GM19238 (cell line): Measurements from ENCODE around the gene GOLGA3.
"Not testable (repeated sequence)": the region's sequence is repeated elsewhere in the genome, so short reads cannot be mapped to it uniquely, and the experiment has no call there.

ENCODE experiments used
- DNase-seq: peaks from one replicate; pipeline ENCODE4 v3.0.0; 2011; ENCODE audit warnings: low spot score; ENCODE audit not compliant: insufficient read length

The GOLGA3 gene

DNA sequence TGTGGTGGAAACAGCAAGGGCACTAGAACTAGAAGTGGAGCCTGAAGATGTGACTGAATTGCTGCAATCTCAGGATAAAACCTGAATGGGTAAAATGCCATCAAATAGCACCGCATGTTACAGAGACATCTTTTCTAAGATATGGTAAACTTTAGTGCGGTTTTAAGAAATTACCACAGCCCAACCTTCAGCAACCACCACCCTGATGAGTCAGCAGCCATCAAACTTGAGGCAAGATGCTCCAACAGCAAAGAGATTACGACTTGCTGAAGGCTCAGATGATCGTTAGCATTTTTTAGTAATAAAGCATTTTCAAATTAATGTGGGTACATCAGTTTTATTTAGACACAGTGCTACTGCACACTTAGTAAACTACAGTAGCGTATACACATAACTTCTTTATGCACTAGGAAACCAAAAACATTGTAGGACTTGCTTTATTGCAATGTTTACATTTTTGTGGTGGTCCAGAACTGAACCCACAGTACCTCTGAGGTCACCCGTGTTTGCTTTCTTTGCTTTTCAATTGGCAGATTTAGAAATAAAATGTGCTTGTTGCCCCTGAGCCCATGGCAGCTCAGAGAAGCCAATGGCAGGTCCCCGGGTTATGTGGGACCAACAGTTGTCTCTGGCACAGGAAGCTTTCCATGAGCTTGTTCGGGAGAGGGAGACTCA, 15.9 kb downstream of the GOLGA3 start:
- DNase-seq = no peak

DNA sequence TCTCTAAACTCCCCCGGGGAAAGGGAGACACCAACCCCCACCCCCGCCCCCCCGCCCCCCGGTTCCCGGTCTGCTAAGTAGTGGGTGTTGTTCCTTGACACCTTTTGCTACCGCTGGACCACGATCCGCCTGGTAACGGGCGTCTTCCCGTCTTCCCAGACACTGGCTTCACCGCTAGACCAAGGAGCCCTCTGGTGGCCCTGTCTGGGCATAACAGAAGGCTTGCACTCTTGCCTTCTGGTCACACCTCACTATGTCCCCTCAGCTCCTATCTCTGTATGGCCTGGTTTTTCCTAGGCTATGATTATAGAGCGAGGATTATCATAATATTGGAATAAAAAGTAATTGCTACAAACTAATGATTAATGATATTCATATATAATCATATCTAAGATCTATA, 19.3 kb downstream of the GOLGA3 start:
- not testable (repeated sequence) for DNase-seq

- DNase-seq = no peak
Measured at GRCh38 chr12:132807295-132808092, 21.2 kb downstream of the GOLGA3 start.

- no peak for DNase-seq
Measured at GRCh38 chr12:132806857-132807256, 21.8 kb downstream of the GOLGA3 start.

DNA sequence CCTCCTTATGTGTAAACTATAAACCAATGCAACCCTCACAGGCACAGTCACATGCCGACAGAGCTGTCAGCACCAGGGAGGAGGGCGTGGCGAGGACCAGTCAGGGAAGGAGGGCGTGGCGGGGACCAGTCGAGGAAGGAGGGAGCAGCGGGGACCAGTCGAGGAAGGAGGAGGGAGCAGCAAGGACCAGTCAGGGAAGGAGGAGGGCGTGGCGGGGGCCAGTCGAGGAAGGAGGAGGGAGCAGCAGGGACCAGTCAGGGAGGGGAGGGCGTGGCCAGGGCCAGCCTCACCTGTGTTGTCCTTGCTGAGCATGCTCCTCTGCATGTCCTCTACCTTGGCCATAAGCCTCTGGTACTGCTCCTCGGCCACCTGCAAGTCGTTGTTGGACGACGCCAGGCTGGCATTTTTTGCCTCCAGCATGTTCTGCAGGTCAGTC, 24.2 kb downstream of the GOLGA3 start:
- no peak for DNase-seq

- DNase-seq = no peak
Measured at GRCh38 chr12:132803888-132804287, 24.8 kb downstream of the GOLGA3 start.

GRCh38 chr12:132803125-132803524, 25.5 kb downstream of the GOLGA3 start:
- no peak for DNase-seq

DNA sequence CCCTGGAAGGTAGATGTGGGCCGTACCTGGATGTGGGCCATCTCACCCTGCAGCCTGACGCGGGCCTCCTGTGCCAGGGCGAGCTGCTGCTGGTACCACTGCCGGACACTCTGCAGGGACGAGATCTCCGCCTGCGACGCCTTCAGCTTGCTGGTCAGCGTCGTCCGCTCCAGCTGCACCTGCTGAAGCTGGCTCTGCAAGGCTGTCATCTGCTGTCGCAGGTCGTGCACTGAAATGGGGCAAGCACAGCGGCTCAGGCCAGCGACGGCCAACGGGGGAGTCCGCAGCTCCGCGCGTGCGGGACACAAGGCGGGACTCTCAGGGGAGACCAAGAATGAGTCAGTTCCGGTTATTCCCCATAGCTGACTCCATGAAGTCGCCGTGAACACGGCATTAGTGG, 26.9 kb downstream of the GOLGA3 start:
- no peak for DNase-seq

- DNase-seq = no peak
Measured at GRCh38 chr12:132798836-132799235, 29.8 kb downstream of the GOLGA3 start.

DNA sequence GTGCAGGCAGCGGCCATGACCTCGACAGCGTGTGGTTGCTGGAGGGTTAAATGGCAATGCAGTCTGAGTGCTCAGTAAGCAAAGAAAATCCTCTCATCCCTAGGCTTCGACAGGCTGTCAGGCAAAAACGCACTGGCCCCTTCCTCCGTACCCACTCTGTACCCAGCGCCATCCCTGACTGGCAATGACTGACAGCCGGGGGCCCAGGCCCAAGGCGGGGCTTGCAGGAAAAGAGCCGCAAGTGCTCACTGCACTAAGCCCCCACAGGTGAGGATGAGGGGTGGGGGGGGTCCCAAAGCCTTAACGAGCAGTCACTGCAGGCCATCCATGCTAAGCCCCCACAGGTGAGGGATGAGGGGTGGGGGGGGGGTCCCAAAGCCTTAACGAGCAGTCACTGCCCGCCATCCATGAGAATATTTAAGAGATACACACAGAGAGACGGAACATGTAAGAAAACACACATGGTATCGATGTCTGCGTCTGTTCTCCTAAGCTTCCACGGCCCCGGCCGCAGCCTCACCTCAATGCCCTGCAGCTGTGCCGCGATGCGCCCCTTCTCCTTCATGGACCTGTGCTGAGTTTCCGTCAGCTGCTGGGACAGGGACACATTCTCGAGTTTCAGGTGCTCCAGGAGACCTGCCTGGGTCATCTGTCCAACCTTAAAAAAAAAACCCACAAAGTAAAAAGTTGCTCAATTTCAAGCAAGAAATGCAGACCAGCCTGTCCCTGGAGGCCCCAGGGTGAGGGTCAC, 30.7 kb downstream of the GOLGA3 start:
- no peak for DNase-seq

- no peak for DNase-seq
Measured at GRCh38 chr12:132795847-132796246, 32.8 kb downstream of the GOLGA3 start.

DNA sequence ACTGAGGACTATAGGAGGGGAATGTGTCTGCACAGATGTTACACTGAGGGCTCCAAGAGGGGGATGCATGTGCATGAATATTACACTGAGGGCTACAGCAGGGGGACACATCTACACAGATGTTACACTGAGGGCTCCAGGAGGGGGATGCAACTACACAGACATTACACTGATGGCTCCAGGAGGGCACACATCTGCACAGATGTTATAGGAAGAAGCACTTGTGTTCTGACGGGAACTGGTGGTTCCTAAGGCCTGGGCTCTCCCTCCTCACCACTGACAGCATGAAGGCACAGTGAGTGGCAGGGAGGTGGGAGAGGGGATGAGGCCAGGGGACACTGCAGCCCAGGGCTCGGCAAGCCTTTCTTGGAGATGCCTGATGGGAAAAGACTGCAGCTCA, 36.7 kb downstream of the GOLGA3 start:
- DNase-seq = not testable (repeated sequence)

- DNase-seq = no peak
Measured at GRCh38 chr12:132789099-132789471, 39.6 kb downstream of the GOLGA3 start.

- no peak for DNase-seq
Measured at GRCh38 chr12:132788375-132789098, 40.1 kb downstream of the GOLGA3 start.

DNA sequence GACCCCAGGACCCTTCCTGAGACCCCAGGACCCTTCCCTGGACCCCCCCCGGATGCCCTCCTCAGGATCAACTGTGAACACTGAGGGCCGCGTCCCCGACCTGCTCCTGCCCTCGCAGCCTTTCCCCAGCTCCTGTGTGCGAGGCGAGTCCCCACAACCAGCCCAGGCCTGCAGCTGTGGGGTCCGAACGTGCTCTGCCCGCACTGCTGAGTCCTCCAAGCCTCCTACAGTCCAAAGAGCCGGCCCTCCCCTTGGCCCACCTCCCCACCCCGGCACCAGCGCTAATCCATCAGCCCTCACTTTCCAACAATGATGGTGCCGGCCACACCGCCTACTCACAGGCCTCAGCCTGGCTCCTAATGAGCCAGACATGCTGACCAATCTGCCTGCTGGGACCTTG, 40.8 kb downstream of the GOLGA3 start:
- DNase-seq = no peak

DNA sequence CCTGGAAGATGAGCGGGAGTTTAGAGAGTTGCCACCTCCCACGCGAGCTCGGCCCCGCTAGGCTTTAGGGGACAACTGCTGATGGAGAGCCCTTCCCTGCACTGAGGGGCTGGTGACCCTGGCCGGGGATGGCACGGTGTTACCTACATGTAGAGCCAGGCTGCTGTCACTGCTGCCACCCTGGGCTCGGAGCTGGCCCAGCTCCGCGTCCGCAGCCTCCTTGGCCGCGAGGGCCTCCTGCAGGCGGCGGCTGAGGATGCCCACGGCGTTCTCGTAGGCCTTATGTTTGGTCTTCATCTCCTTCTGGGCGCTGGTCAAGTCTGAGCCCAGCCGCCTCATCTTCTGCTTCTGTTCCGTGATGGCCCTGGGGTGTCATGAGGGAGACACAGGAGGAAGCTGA, 42.5 kb downstream of the GOLGA3 start:
- DNase-seq = no peak

- DNase-seq = no peak
Measured at GRCh38 chr12:132784580-132784979, 44.1 kb downstream of the GOLGA3 start.

GRCh38 chr12:132783917-132784531, 44.6 kb downstream of the GOLGA3 start:
- DNase-seq = no peak

GRCh38 chr12:132781938-132782337, 46.7 kb downstream of the GOLGA3 start:
- no peak for DNase-seq

DNA sequence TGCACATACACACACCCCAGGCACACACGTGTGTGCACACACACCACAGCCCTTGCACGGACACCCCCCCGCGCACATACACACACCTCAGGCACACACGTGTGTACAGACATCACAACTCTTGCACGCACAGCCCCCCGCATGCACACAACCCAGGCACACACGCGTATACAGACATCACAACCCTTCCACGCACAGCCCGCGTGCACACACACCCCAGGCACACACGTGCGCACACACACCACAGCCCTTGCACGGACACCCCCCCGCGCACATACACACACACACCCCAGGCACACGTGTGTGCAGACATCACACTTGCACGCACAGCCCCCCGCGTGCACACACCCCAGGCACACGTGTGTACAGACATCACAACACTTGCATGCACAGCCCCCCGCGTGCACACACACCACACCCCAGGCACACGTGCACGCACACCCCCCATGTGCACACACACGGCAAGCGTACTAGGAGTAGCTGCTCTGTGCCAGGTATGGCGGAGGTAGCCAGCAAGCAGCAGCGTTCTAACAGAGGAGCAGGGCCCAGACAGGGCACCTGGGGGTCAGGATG, 48.8 kb downstream of the GOLGA3 start:
- DNase-seq = no peak

DNA sequence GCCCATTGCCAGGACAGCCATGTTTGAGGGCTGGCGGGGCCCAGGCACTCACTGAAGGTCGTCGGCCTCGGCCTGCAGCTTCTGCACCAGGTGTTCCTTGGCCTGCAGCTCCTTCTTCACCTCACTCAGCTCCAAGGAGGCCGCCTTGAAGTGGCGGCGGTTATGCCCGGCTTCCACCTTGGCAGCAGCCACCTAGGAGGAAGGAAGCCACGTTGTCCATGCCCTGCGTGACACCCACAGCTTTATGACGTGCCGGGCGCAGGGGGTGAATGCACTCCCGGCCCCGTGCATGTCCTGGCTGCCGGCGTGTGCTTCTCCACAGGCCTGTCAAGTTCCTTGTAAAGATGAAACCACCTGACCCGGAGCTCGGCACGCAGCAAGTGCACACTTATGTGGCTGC, 51.1 kb downstream of the GOLGA3 start:
- DNase-seq = no peak
